Measurements from ENCODE around the gene MBD3.

DNA sequence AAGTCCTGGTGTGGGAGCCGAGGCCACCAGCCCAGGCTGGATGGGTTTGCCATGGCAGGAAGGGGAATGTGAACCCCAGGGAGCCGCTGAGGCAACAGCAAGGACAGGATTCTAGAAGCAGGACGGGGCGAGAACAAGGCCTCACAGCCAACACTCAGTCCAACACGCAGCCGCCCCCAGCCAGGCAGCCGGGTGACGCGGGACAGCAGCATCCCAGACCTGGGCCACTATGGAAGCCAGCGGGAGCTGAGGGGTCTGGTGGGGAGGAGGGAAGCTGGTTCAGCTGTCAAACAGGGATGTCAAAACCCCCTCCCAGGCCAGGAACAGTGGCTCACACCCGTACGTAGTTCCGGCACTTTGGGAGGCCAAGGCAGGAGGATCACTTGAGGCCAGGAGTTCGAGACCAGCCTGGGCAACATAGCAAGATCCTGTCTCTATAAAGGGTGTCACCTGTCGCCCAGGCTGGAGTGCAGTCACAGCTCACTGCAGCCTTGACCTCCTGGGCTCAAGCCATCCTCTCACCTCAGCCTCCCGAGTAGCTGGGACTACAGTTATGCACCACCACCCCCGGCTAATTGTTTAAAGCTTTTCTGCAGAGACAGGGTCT, 31.3 kb downstream of the MBD3 start:
- no peak for TF ChIP-seq EZH2phosphoT487 (IDR thresholded peaks at IDR 0.05)
- TF ChIP-seq, protein P1, sequence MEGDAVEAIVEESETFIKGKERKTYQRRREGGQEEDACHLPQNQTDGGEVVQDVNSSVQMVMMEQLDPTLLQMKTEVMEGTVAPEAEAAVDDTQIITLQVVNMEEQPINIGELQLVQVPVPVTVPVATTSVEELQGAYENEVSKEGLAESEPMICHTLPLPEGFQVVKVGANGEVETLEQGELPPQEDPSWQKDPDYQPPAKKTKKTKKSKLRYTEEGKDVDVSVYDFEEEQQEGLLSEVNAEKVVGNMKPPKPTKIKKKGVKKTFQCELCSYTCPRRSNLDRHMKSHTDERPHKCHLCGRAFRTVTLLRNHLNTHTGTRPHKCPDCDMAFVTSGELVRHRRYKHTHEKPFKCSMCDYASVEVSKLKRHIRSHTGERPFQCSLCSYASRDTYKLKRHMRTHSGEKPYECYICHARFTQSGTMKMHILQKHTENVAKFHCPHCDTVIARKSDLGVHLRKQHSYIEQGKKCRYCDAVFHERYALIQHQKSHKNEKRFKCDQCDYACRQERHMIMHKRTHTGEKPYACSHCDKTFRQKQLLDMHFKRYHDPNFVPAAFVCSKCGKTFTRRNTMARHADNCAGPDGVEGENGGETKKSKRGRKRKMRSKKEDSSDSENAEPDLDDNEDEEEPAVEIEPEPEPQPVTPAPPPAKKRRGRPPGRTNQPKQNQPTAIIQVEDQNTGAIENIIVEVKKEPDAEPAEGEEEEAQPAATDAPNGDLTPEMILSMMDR (IDR thresholded peaks at IDR 0.05), result no peak
